GM12878 (cell line): Measurements from ENCODE around the gene KIF4B. TPM values are rescaled to one million over a fixed set of nuclear protein-coding genes. Genes with fewer than 3 reads are reported as not detected.

ENCODE experiments used
- ATAC-seq: fragments of 200-7000 bp; cut with Tn5 transposase; 3 replicates; pipeline ENCODE4 v1.9.1; 2020; ENCODE audit warnings: mild to moderate bottlenecking, moderate library complexity
- BruUV-seq: library from RNA; stranded (reverse); fragments of 400-500 nt; replicated peaks from 2 replicates; lab custom pipeline; 2021; lab: Mats Ljungman, UMichigan
- CTCF ChIA-PET: fragments of 300-600 bp; sonication (Branson Sonifier 250); formaldehyde crosslinking; extraction: SDS; loops from one replicate; lab custom pipeline; 2021; ENCODE audit warnings: inconsistent platforms; lab: Yijun Ruan, JAX
- POLR2A ChIA-PET: fragments of 350-600 bp; formaldehyde crosslinking; extraction: SDS; loops from one replicate; lab custom pipeline; 2021; ENCODE audit warnings: inconsistent platforms; lab: Charles Lee
- RAD21 ChIA-PET: fragments of 300-600 bp; sonication (Branson Sonifier 250); formaldehyde crosslinking; loops from one replicate; lab custom pipeline; 2023; ENCODE audit warnings: antibody characterized with exemption; ENCODE audit not compliant: unreplicated experiment; lab: Charles Lee
- SMC1A ChIA-PET: fragments of 300-600 bp; sonication (Branson Sonifier 250); formaldehyde crosslinking; loops from one replicate; lab custom pipeline; 2023; ENCODE audit not compliant: unreplicated experiment, uncharacterized antibody; lab: Charles Lee
- DNase-seq: peaks from one replicate; pipeline ENCODE4 v3.0.0-alpha.2; 2011; ENCODE audit warnings: low read depth, low spot score
- FAIRE-seq: peaks from 3 replicates; lab custom pipeline; 2011; peaks lifted over from hg19 to GRCh38; lab: Jason Lieb, UNC
- H2AFZ ChIP-seq: 2 replicates; pipeline ENCODE4 v1.6.0; 2011; ENCODE audit warnings: low read depth, low read length, control low read depth; ENCODE audit not compliant: control insufficient read depth
- H3K27ac ChIP-seq: 2 replicates; pipeline ENCODE4 v1.5.1; 2011; ENCODE audit warnings: control low read depth; ENCODE audit not compliant: control insufficient read depth, insufficient read depth
- H3K27me3 ChIP-seq, 2 experiments: replicated peaks in 1 of 2; 2 replicates each; pipeline versions ENCODE4 v1.6.0 to v1.6.1; 2011; ENCODE audit warnings: low read length in 1 of 2; ENCODE audit not compliant: control insufficient read depth in 2 of 2, insufficient read depth in 2 of 2
- H3K36me3 ChIP-seq, 2 experiments: 2 replicates each; pipeline ENCODE4 v1.5.1; 2011; ENCODE audit warnings: low read length in 1 of 2; ENCODE audit not compliant: control insufficient read depth in 2 of 2, insufficient read depth in 2 of 2
- H3K4me1 ChIP-seq: 2 replicates; pipeline ENCODE4 v1.6.1; 2011; ENCODE audit warnings: mild to moderate bottlenecking, low read length, moderate library complexity, mixed read lengths; ENCODE audit not compliant: control insufficient read depth, insufficient read depth
- H3K4me2 ChIP-seq: 2 replicates; pipeline ENCODE4 v1.6.0; 2011; ENCODE audit warnings: control low read depth; ENCODE audit not compliant: control insufficient read depth, insufficient read depth
- H3K4me3 ChIP-seq: fragments of 200-600 bp; sonication (generic); 2 replicates; pipeline ENCODE4 v1.5.1; 2016
- H3K79me2 ChIP-seq: 2 replicates; pipeline ENCODE4 v1.6.0; 2011; ENCODE audit warnings: low read length; ENCODE audit not compliant: control insufficient read depth, insufficient read depth
- H3K9ac ChIP-seq: 2 replicates; pipeline ENCODE4 v1.8.0; 2011; ENCODE audit warnings: low read length, control low read depth, mixed read lengths; ENCODE audit not compliant: control insufficient read depth, insufficient read depth
- H3K9me3 ChIP-seq: replicated peaks from 3 replicates; pipeline ENCODE4 v1.5.1; 2011; ENCODE audit warnings: mild to moderate bottlenecking, low read length; ENCODE audit not compliant: control insufficient read depth, insufficient read depth
- H4K20me1 ChIP-seq: 2 replicates; pipeline ENCODE4 v1.6.0; 2011; ENCODE audit not compliant: control insufficient read depth, insufficient read depth
- CHD4 ChIP-seq: fragments of 200-600 bp; sonication (generic); IDR thresholded peaks from 2 replicates; pipeline ENCODE4 v1.6.1; 2016; ENCODE audit warnings: mild to moderate bottlenecking
- CTCF ChIP-seq, 3 experiments: IDR thresholded peaks in 2 of 3; conservative IDR thresholded peaks in 1 of 3; 2 replicates each; pipeline ENCODE4 v1.5.1; 2011; ENCODE audit warnings: low read depth in 3 of 3, low read length in 3 of 3, mild to moderate bottlenecking in 3 of 3, control low read depth in 2 of 3, moderate library complexity in 2 of 3, inconsistent platforms in 1 of 3, mixed read lengths in 1 of 3; ENCODE audit not compliant: control insufficient read depth in 2 of 3, insufficient read depth in 1 of 3; ENCODE audit errors: extremely low read depth in 1 of 3
- EZH2 ChIP-seq: IDR thresholded peaks from 2 replicates; pipeline ENCODE4 v1.6.1; 2012; ENCODE audit warnings: low read depth, mild to moderate bottlenecking, control low read depth, inconsistent platforms, low read length, borderline replicate concordance; ENCODE audit not compliant: control insufficient read depth
- MLLT1 ChIP-seq: fragments of 450-650 bp; IDR thresholded peaks from 2 replicates; pipeline ENCODE4 v1.6.1; 2016; ENCODE audit warnings: mild to moderate bottlenecking
- MTA3 ChIP-seq: IDR thresholded peaks from 2 replicates; pipeline ENCODE4 v1.6.1; 2012; ENCODE audit warnings: low read length, inconsistent platforms, borderline replicate concordance
- NFYB ChIP-seq: IDR thresholded peaks from 2 replicates; pipeline ENCODE4 v1.6.1; 2011; ENCODE audit warnings: low read depth, mild to moderate bottlenecking, low read length, improper control_type of control experiment, moderate library complexity; ENCODE audit not compliant: insufficient read depth
- NKRF ChIP-seq: fragments of 450-650 bp; conservative IDR thresholded peaks from 2 replicates; pipeline ENCODE4 v1.6.1; 2017; ENCODE audit warnings: mild to moderate bottlenecking, moderate library complexity
- SMC3 ChIP-seq: IDR thresholded peaks from 2 replicates; pipeline ENCODE4 v1.6.1; 2011; ENCODE audit warnings: low read length, improper control_type of control experiment, borderline replicate concordance
- ZNF207 ChIP-seq: fragments of 450-650 bp; IDR thresholded peaks from 2 replicates; pipeline ENCODE4 v1.6.1; 2014; ENCODE audit warnings: antibody characterized with exemption, mild to moderate bottlenecking, borderline replicate concordance
- WGBS: methylation state at CpG from one replicate; pipeline ENCODE4 v1.1.6; 2016; ENCODE audit warnings: low lambda C conversion rate; ENCODE audit not compliant: insufficient replicate concordance, insufficient coverage; ENCODE audit errors: missing lambda C conversion rate; 5-methylcytosine and 5-hydroxymethylcytosine counted together
- in situ Hi-C: fragments of 300-500 bp; cut with MboI; formaldehyde crosslinking; loops from 9 replicates; pipeline ENCODE4 v1.14.3; 2018; ENCODE audit warnings: mixed read lengths
- intact Hi-C: fragments of 100-400 bp; cut with micrococcal nuclease; formaldehyde crosslinking; loops from one replicate; pipeline ENCODE4 v1.14.2; 2022; ENCODE audit not compliant: unreplicated experiment
- polyA plus RNA-seq, 11 experiments: library from polyadenylated mRNA; depleted of rRNA in 4 of 11; unstranded in 6 of 11; stranded (reverse) in 5 of 11; fragments of >200 nt; fragmentation: Nextera tagmentation in 4 of 11; fragmentation: Illumina TruSeq in 1 of 11; extraction: Ambion mirVana in 4 of 11; extraction: Trizol in 1 of 11; gene quantifications; 1 replicate in 1 of 11; 2 replicates in 10 of 11; pipeline versions ENCODE4 v1.2.1 to v1.2.3, GENCODE V29; 2011 to 2016; ENCODE audit warnings: inconsistent platforms in 2 of 11, missing spikeins in 2 of 11, low read depth in 1 of 11
- total RNA-seq, 4 experiments: library from RNA; depleted of rRNA in 3 of 4; stranded (reverse); fragments of >200 nt in 3 of 4; fragmentation: Illumina TruSeq in 1 of 4; extraction: Trizol in 1 of 4; gene quantifications; 2 replicates each; pipeline versions ENCODE4 v1.2.1 to v1.2.3, GENCODE V29; 2013 to 2021

Gene KIF4B
- total and polyA plus RNA-seq, 10 of the 15 experiments (the other 5 are each of a cell fraction or from before 2014, with no cell fraction given), result 0.02 to 0.20 (median 0.05) TPM; not detected in 4

GRCh38 chr5:155049569-155050383 is 36.2 kb downstream of the KIF4B start:
- no peaks in the 10 kb centered on the region for H3K9me3 ChIP-seq
- H3K27me3 ChIP-seq, result no peaks in the 10 kb centered on the region; a peak in 1 of 4 replicates
- in situ Hi-C loops, result no loop called here
- H3K4me1 ChIP-seq, result no peaks in the 10 kb centered on the region
- no peak overlapping the region for H2AFZ ChIP-seq
- intact Hi-C loops, result loop anchor here (5.0 kb wide), 1 partner anchor 397 kb away; no protein-coding TSS in a partner anchor
- H3K36me3 ChIP-seq, result no peaks in the 10 kb centered on the region
- no TSS peak for BruUV-seq
- H3K9ac ChIP-seq, result no peak overlapping the region
- H3K4me3 ChIP-seq, result no peak overlapping the region
- no peak overlapping the region for H3K4me2 ChIP-seq
- ChIA-PET POLR2A (interaction anchor here (0.5 kb wide), 1 partner anchor 1470 kb away, joined by 3 read pairs; no protein-coding TSS in a partner anchor), SMC1A (interaction anchor here (0.6 to 1.3 kb wide), 2 partner anchors 37 to 113 kb away, joined by 3 read pairs; no protein-coding TSS in a partner anchor)
- TF ChIP-seq MTA3 (no peak), MLLT1 (no peak), SMC3 (peak; percentile 26; the same call in 1 of the 2 replicates), CTCF (IDR thresholded peaks at IDR 0.05 in 2 of 3, conservative IDR thresholded peaks at IDR 0.05 in 1 of 3; ENCODE audit: control insufficient read depth in 2 of 3, extremely low read depth in 1 of 3, insufficient read depth in 1 of 3, low read depth in 3 of 3, low read length in 3 of 3) (peak; percentile 37 to 44 (median 41); a peak in 3 of 6 replicates), NKRF (no peak), EZH2 (no peak), NFYB (no peak), CHD4 (no peak), ZNF207 (no peak)
- TF ChIP-seq, all 136 proteins: peak for 2
- ChIA-PET RAD21 (no interaction called here), CTCF (interaction anchor here (2.4 kb wide), 1 partner anchor 399 kb away, joined by 12 read pairs; no protein-coding TSS in a partner anchor)
- Histone ChIP-seq H3K27ac (no peak overlapping the region), H3K79me2 (no peaks in the 10 kb centered on the region), H4K20me1 (no peaks in the 10 kb centered on the region)
- WGBS, result 0% methylated on average over 1 of the region's 1 CpG
- ATAC-seq (peak; percentile 59; the same call in 2 of the 3 replicates), FAIRE-seq (no peak), DNase-seq (no peak)
